ENCODE data around the gene MGRN1.

DNA sequence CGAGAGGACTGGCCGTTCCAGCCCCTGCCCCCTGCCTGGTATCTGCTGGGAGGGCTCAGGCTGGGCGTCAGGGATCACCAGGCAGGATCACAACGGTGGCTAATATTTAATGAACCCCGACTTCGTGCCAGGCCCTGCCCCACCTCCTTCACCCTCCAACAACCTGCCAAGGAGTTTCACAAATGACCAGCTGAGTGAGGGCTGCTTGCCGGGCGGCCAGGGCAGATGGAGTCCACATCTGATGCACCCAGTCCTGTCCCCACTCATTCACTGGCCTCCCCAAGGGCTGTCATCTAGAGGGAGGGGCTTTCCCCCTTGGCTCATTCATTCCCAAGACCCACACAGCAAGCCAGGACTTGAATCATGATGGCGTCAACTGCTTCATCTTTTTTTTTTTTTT lies 27.5 kb upstream of the MGRN1 start:
- TF ChIP-seq, protein P1, sequence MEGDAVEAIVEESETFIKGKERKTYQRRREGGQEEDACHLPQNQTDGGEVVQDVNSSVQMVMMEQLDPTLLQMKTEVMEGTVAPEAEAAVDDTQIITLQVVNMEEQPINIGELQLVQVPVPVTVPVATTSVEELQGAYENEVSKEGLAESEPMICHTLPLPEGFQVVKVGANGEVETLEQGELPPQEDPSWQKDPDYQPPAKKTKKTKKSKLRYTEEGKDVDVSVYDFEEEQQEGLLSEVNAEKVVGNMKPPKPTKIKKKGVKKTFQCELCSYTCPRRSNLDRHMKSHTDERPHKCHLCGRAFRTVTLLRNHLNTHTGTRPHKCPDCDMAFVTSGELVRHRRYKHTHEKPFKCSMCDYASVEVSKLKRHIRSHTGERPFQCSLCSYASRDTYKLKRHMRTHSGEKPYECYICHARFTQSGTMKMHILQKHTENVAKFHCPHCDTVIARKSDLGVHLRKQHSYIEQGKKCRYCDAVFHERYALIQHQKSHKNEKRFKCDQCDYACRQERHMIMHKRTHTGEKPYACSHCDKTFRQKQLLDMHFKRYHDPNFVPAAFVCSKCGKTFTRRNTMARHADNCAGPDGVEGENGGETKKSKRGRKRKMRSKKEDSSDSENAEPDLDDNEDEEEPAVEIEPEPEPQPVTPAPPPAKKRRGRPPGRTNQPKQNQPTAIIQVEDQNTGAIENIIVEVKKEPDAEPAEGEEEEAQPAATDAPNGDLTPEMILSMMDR (IDR thresholded peaks at IDR 0.05): no peak
- TF ChIP-seq POLR2A (IDR thresholded peaks at IDR 0.05) (no peak), EP300 (IDR thresholded peaks at IDR 0.05) (no peak)
